A549 (cell line): ENCODE measurements around the gene MEF2D. TPM values are rescaled to one million over a fixed set of nuclear protein-coding genes. Genes with fewer than 3 reads are reported as not detected.

ENCODE experiments used
- ATAC-seq, 2 experiments: fragments of 200-7000 bp in 1 of 2; fragments of >200 bp in 1 of 2; cut with Nextera tagmentation in 1 of 2; cut with Tn5 transposase in 1 of 2; 3 replicates each; pipeline versions ENCODE4 v1.8.0 to v1.9.1; 2018 to 2020; ENCODE audit warnings: mild to moderate bottlenecking in 1 of 2, moderate library complexity in 1 of 2
- CTCF ChIA-PET: fragments of 300-600 bp; sonication (Branson Sonifier 250); formaldehyde crosslinking; extraction: SDS; loops from one replicate; lab custom pipeline; 2021; ENCODE audit warnings: antibody characterized with exemption, inconsistent platforms; lab: Yijun Ruan, JAX
- POLR2A ChIA-PET: fragments of 350-600 bp; formaldehyde crosslinking; extraction: SDS; loops from one replicate; lab custom pipeline; 2021; ENCODE audit warnings: antibody characterized with exemption, inconsistent platforms; lab: Yijun Ruan, JAX
- DNase-seq, 2 experiments: peaks; one replicate each; pipeline versions ENCODE4 v3.0.0 to v3.0.0-alpha.2; 2011 to 2016; ENCODE audit warnings: low read depth in 1 of 2, low spot score in 1 of 2
- FAIRE-seq: peaks from 2 replicates; lab custom pipeline; 2011; peaks lifted over from hg19 to GRCh38; lab: Jason Lieb, UNC
- H3K27ac ChIP-seq, 2 experiments: fragments of >200 bp; sonication (Bioruptor Twin); formaldehyde crosslinking; 3 replicates each; pipeline ENCODE4 v1.5.1; 2016 to 2017
- H3K4me1 ChIP-seq: fragments of >200 bp; sonication (Bioruptor Twin); formaldehyde crosslinking; 3 replicates; pipeline ENCODE4 v1.6.1; 2016
- H3K4me2 ChIP-seq: fragments of >200 bp; sonication (Bioruptor Twin); formaldehyde crosslinking; 3 replicates; pipeline ENCODE4 v1.6.1; 2016
- H3K4me3 ChIP-seq: fragments of >200 bp; sonication (Bioruptor Twin); formaldehyde crosslinking; 3 replicates; pipeline ENCODE4 v1.5.1; 2016
- H3K9me3 ChIP-seq: fragments of >200 bp; sonication (Bioruptor Twin); formaldehyde crosslinking; 3 replicates; pipeline ENCODE4 v1.6.1; 2016
- BCL3 ChIP-seq: fragments of >200 bp; sonication (Bioruptor Twin); formaldehyde crosslinking; IDR thresholded peaks from 3 replicates; pipeline ENCODE4 v1.6.1; 2016
- CEBPB ChIP-seq, 2 experiments: fragments of >200 bp in 1 of 2; sonication (Bioruptor Twin) in 1 of 2; formaldehyde crosslinking in 1 of 2; IDR thresholded peaks; 2 replicates each; pipeline ENCODE4 v1.6.1; 2012 to 2016
- E2F6 ChIP-seq: IDR thresholded peaks from 2 replicates; pipeline ENCODE4 v1.6.1; 2012; ENCODE audit warnings: low read depth, borderline replicate concordance
- EP300 ChIP-seq, 2 experiments: fragments of >200 bp; sonication (Bioruptor Twin); formaldehyde crosslinking; IDR thresholded peaks; 2 replicates in 1 of 2; 3 replicates in 1 of 2; pipeline ENCODE4 v1.6.1; 2016 to 2017
- FOSB ChIP-seq: fragments of 250-450 bp; sonication (Bioruptor Pico); IDR thresholded peaks from 2 replicates; pipeline ENCODE4 v1.5.0; 2020; ENCODE audit warnings: mild to moderate bottlenecking, moderate library complexity
- FOSL2 ChIP-seq, 2 experiments: fragments of 450-650 bp in 1 of 2; fragments of >200 bp in 1 of 2; sonication (Bioruptor Twin) in 1 of 2; formaldehyde crosslinking; IDR thresholded peaks; 2 replicates each; pipeline versions ENCODE4 v1.5.0 to v1.6.1; 2016 to 2020; ENCODE audit warnings: mild to moderate bottlenecking in 1 of 2, moderate library complexity in 1 of 2
- GATA3 ChIP-seq: IDR thresholded peaks from 2 replicates; pipeline ENCODE4 v1.6.1; 2012; ENCODE audit warnings: borderline replicate concordance
- HES2 ChIP-seq: fragments of >200 bp; sonication (Bioruptor Twin); formaldehyde crosslinking; IDR thresholded peaks from 2 replicates; pipeline ENCODE4 v1.6.1; 2016
- HOXA7 ChIP-seq: fragments of 250-450 bp; sonication (Bioruptor Pico); IDR thresholded peaks from 2 replicates; pipeline ENCODE4 v1.5.0; 2020; ENCODE audit warnings: mild to moderate bottlenecking, moderate library complexity
- HOXB13 ChIP-seq: fragments of 250-450 bp; sonication (Bioruptor Pico); IDR thresholded peaks from 2 replicates; pipeline ENCODE4 v1.5.0; 2020; ENCODE audit warnings: low read depth, mild to moderate bottlenecking, moderate library complexity
- HOXB5 ChIP-seq: fragments of 250-450 bp; sonication (Bioruptor Pico); IDR thresholded peaks from 2 replicates; pipeline ENCODE4 v1.5.0; 2020; ENCODE audit warnings: mild to moderate bottlenecking, moderate library complexity
- JUNB ChIP-seq: fragments of >200 bp; sonication (Bioruptor Twin); formaldehyde crosslinking; IDR thresholded peaks from 2 replicates; pipeline ENCODE4 v1.6.1; 2016
- KDM5A ChIP-seq: fragments of 200-600 bp; sonication (generic); IDR thresholded peaks from 2 replicates; pipeline ENCODE4 v1.6.1; 2016; ENCODE audit warnings: antibody characterized with exemption, mild to moderate bottlenecking
- MYC ChIP-seq: IDR thresholded peaks from 2 replicates; pipeline ENCODE4 v1.6.1; 2012; ENCODE audit warnings: mild to moderate bottlenecking, inconsistent platforms, low read length, improper control_type of control experiment, borderline replicate concordance
- NFE2L2 ChIP-seq: fragments of 150-350 bp; conservative IDR thresholded peaks from 2 replicates; pipeline ENCODE4 v1.6.1; 2014; ENCODE audit warnings: low read length
- NPAS2 ChIP-seq: fragments of 250-450 bp; sonication (Bioruptor Pico); IDR thresholded peaks from 2 replicates; pipeline ENCODE4 v1.8.0; 2022; ENCODE audit warnings: mild to moderate bottlenecking, moderate library complexity, borderline replicate concordance
- NR3C1 ChIP-seq: fragments of >200 bp; sonication (Bioruptor Twin); formaldehyde crosslinking; IDR thresholded peaks from 3 replicates; pipeline ENCODE4 v1.6.1; 2017
- RNF2 ChIP-seq: fragments of 200-600 bp; sonication (generic); IDR thresholded peaks from 2 replicates; pipeline ENCODE4 v1.6.1; 2016; ENCODE audit warnings: low read depth, mild to moderate bottlenecking, antibody characterized with exemption, moderate library complexity, borderline replicate concordance
- USF2 ChIP-seq: fragments of 450-650 bp; IDR thresholded peaks from 2 replicates; pipeline ENCODE4 v1.6.1; 2014; ENCODE audit warnings: antibody characterized with exemption
- WGBS: methylation state at CpG from one replicate; pipeline ENCODE4 v1.1.6; 2017; ENCODE audit errors: missing lambda C conversion rate; 5-methylcytosine and 5-hydroxymethylcytosine counted together
- polyA plus RNA-seq, 4 experiments: library from polyadenylated mRNA; depleted of rRNA in 3 of 4; stranded (reverse); fragments of >200 nt; fragmentation: RNase III in 1 of 4; extraction: RNeasy Plus Mini Kit Qiagen cat#74134 plus additional on column Dnase treatment in 1 of 4; gene quantifications; 2 replicates in 3 of 4; 3 replicates in 1 of 4; pipeline ENCODE4 v1.2.3, GENCODE V29; 2011 to 2017

Gene MEF2D
- polyA plus RNA-seq, 2 of the 4 experiments (the other 2 are of a cell fraction), result 16.8 to 23.4 TPM

GRCh38 chr1:156430866-156431265, 69.7 kb downstream of the MEF2D start:
- Histone ChIP-seq H3K9me3 (no peaks in the 10 kb centered on the region), H3K4me2 (no peak overlapping the region), H3K4me3 (no peak overlapping the region), H3K27ac (no peak overlapping the region), H3K4me1 (no peaks in the 10 kb centered on the region)
- ATAC-seq (no peak), FAIRE-seq (no peak), DNase-seq (no peak)
- WGBS, result 0% methylated on average over 1 of the region's 3 CpGs
- CTCF ChIA-PET, result interaction anchor here (0.6 to 10.4 kb wide), 5 partner anchors 12 to 46 kb away, joined by 5 to 146 read pairs (median 61); no protein-coding TSS in a partner anchor
- POLR2A ChIA-PET, result no interaction called here
- TF ChIP-seq USF2, result no peak
- no peak for TF ChIP-seq E2F6
- no peak for TF ChIP-seq GATA3
- no peak for TF ChIP-seq HES2
- TF ChIP-seq BCL3, result no peak
- no peak for TF ChIP-seq HOXB13 (CRISPR knock-in tag)
- no peak for TF ChIP-seq NPAS2 (CRISPR knock-in tag)
- no peak for TF ChIP-seq RNF2
- no peak for TF ChIP-seq FOSB (CRISPR knock-in tag)

GRCh38 chr1:156430303-156430702, 70.3 kb downstream of the MEF2D start:
- no peaks in the 10 kb centered on the region for H3K9me3 ChIP-seq
- H3K4me2 ChIP-seq, result no peak overlapping the region
- DNase-seq, result no peak
- ChIA-PET POLR2A (no interaction called here), CTCF (interaction anchor here (1.0 to 10.4 kb wide), 6 partner anchors 14 to 74 kb away, joined by 3 to 146 read pairs (median 37); no protein-coding TSS in a partner anchor)
- 50% methylated on average over 7 of the region's 7 CpGs for WGBS
- H3K4me3 ChIP-seq, result no peak overlapping the region
- H3K27ac ChIP-seq, result no peak overlapping the region
- no peak for TF ChIP-seq NFE2L2
- no peak for TF ChIP-seq BCL3
- TF ChIP-seq CEBPB (IDR thresholded peaks at IDR 0.05), result no peak
- TF ChIP-seq EP300 (IDR thresholded peaks at IDR 0.05), result no peak
- no peak for TF ChIP-seq JUNB
- TF ChIP-seq HOXA7 (CRISPR knock-in tag), result no peak
- no peak for TF ChIP-seq NR3C1
- no peak for TF ChIP-seq HOXB5
- no peak for TF ChIP-seq FOSL2 (IDR thresholded peaks at IDR 0.05)
- no peak for TF ChIP-seq FOSL2 (CRISPR knock-in tag; IDR thresholded peaks at IDR 0.05)
- TF ChIP-seq KDM5A, result no peak
- TF ChIP-seq MYC, result no peak
- FAIRE-seq, result no peak
- ATAC-seq, result no peak
- H3K4me1 ChIP-seq, result no peaks in the 10 kb centered on the region
